D721Med (cell line): ENCODE measurements around the gene FAM83C.

ENCODE experiments used
- DNase-seq: peaks from one replicate; pipeline ENCODE4 v3.0.0; 2011; ENCODE audit warnings: low spot score; ENCODE audit not compliant: insufficient read length
- FAIRE-seq: peaks from 2 replicates; lab custom pipeline; 2011; peaks lifted over from hg19 to GRCh38; lab: Jason Lieb, UNC
- CTCF ChIP-seq: IDR thresholded peaks from 2 replicates; pipeline ENCODE4 v1.5.1; 2012; ENCODE audit warnings: mild to moderate bottlenecking, control low read depth; ENCODE audit not compliant: insufficient read depth; ENCODE audit errors: missing control alignments

Gene FAM83C

GRCh38 chr20:35275741-35276251, 16.4 kb downstream of the FAM83C start:
- TF ChIP-seq CTCF: no peak
- no peak for FAIRE-seq
- no peak for DNase-seq

- no peak for DNase-seq
- FAIRE-seq: no peak
- TF ChIP-seq CTCF: no peak
Observed at GRCh38 chr20:35274172-35275092, 17.8 kb downstream of the FAM83C start.

GRCh38 chr20:35273449-35274171, 18.6 kb downstream of the FAM83C start:
- DNase-seq: no peak
- FAIRE-seq: no peak
- no peak for TF ChIP-seq CTCF

GRCh38 chr20:35271904-35272303, 20.3 kb downstream of the FAM83C start:
- FAIRE-seq: no peak
- no peak for DNase-seq
- TF ChIP-seq CTCF: no peak

GRCh38 chr20:35271073-35271882, 20.9 kb downstream of the FAM83C start:
- no peak for DNase-seq
- no peak for TF ChIP-seq CTCF
- no peak for FAIRE-seq

- DNase-seq: no peak
- no peak for TF ChIP-seq CTCF
- no peak for FAIRE-seq
Observed at GRCh38 chr20:35270021-35270902, 22.0 kb downstream of the FAM83C start.
